ENCODE results near the gene KCNG2.

Gene KCNG2

GRCh38 chr18:79944126-79944731, 146.5 kb downstream of the KCNG2 start:
- no peak for DNase-seq

GRCh38 chr18:79944746-79945117, 147.0 kb downstream of the KCNG2 start:
- no peak for DNase-seq

- DNase-seq = no peak
Measured at GRCh38 chr18:79945118-79946042, 147.6 kb downstream of the KCNG2 start.

- no peak for DNase-seq
Measured at GRCh38 chr18:79947054-79947755, 149.5 kb downstream of the KCNG2 start.

- DNase-seq = no peak
Measured at GRCh38 chr18:79947881-79948610, 150.3 kb downstream of the KCNG2 start.

- no peak for DNase-seq
Measured at GRCh38 chr18:79948719-79949411, 151.1 kb downstream of the KCNG2 start.

All from NCI-H187 (cell line).